PC-3 (cell line): ENCODE data around the gene TOP2B.

ENCODE experiments used
- CTCF ChIP-seq: fragments of 300-600 bp; sonication (generic); conservative IDR thresholded peaks from 2 replicates; pipeline ENCODE4 v1.5.1; 2017; ENCODE audit warnings: antibody characterized with exemption, low read depth, mild to moderate bottlenecking, low read length
- EZH2phosphoT487 ChIP-seq: fragments of 300-600 bp; sonication (generic); IDR thresholded peaks from 2 replicates; pipeline ENCODE4 v1.6.1; 2018; ENCODE audit warnings: mild to moderate bottlenecking, antibody characterized with exemption, low read length, borderline replicate concordance

- no peak for TF ChIP-seq CTCF
- no peak for TF ChIP-seq EZH2phosphoT487
These were observed 107.0 kb downstream of the TOP2B start for GRCh38 chr3:25557694-25558093.
